Body of pancreas (tissue), 4 donors: ENCODE measurements around the gene NRXN2. TPM values are rescaled to one million over a fixed set of nuclear protein-coding genes. Genes with fewer than 3 reads are reported as not detected.

Experiments
- ATAC-seq: fragments of 150-250 bp; one replicate; pipeline ENCODE4 v1.9.1; 2016
- DNase-seq, 4 donors: peaks; one replicate each; pipeline ENCODE4 v3.0.0-alpha.2; 2019
- H3K27ac ChIP-seq, 4 donors: fragments of 200-600 bp; sonication (generic); 1 replicate in 3 of 4; 2 replicates in 1 of 4; pipeline versions ENCODE4 v1.5.1 to v1.6.1; 2016 to 2019; ENCODE audit warnings: mild to moderate bottlenecking in 1 of 4, mixed read lengths in 1 of 4, moderate library complexity in 1 of 4
- H3K27me3 ChIP-seq, 2 donors: fragments of 200-600 bp; sonication (generic); one replicate each; pipeline ENCODE4 v1.6.0; 2016; ENCODE audit warnings: mild to moderate bottlenecking in 1 of 2
- H3K36me3 ChIP-seq, 2 donors: fragments of 200-600 bp; sonication (generic); replicated peaks in 1 of 2; 2 replicates each; pipeline ENCODE4 v1.5.1; 2016; ENCODE audit warnings: low read depth in 2 of 2; ENCODE audit not compliant: insufficient read depth in 1 of 2
- H3K4me1 ChIP-seq: fragments of 200-600 bp; sonication (generic); one replicate; pipeline ENCODE4 v1.6.0; 2016
- H3K4me3 ChIP-seq, 2 donors: fragments of 200-600 bp; sonication (generic); 1 replicate in 1 of 2; 2 replicates in 1 of 2; pipeline ENCODE4 v1.5.1; 2016 to 2019
- H3K9me3 ChIP-seq, 3 donors: fragments of 200-600 bp; sonication (generic); 1 replicate in 2 of 3; 2 replicates in 1 of 3; pipeline ENCODE4 v1.5.1; 2016
- CTCF ChIP-seq, 7 experiments: fragments of 450-650 bp in 4 of 7; fragments of 200-600 bp in 3 of 7; sonication (generic) in 3 of 7; IDR thresholded peaks; one replicate each; pipeline ENCODE4 v1.5.1; 2016 to 2019; ENCODE audit warnings: antibody characterized with exemption in 7 of 7
- POLR2A ChIP-seq, 3 donors: fragments of 450-650 bp; IDR thresholded peaks; one replicate each; pipeline ENCODE4 v1.6.1; 2016; ENCODE audit warnings: antibody characterized with exemption in 3 of 3, mild to moderate bottlenecking in 2 of 3
- WGBS, 2 donors: methylation state at CpG; one replicate each; pipeline ENCODE4 v1.1.5; 2017; 5-methylcytosine and 5-hydroxymethylcytosine counted together
- intact Hi-C: fragments of 100-400 bp; cut with DNase I; formaldehyde crosslinking; loops from one replicate; pipeline ENCODE4 v1.15.1; 2023
- total RNA-seq, 2 donors: library from RNA; depleted of rRNA; stranded (reverse); fragments of >200 nt; gene quantifications; one replicate each; pipeline ENCODE4 v1.1.0, GENCODE V29; 2016

Gene NRXN2
- total RNA-seq, 2 donors from 2014 or later, result 1.3 to 4.9 TPM

DNA sequence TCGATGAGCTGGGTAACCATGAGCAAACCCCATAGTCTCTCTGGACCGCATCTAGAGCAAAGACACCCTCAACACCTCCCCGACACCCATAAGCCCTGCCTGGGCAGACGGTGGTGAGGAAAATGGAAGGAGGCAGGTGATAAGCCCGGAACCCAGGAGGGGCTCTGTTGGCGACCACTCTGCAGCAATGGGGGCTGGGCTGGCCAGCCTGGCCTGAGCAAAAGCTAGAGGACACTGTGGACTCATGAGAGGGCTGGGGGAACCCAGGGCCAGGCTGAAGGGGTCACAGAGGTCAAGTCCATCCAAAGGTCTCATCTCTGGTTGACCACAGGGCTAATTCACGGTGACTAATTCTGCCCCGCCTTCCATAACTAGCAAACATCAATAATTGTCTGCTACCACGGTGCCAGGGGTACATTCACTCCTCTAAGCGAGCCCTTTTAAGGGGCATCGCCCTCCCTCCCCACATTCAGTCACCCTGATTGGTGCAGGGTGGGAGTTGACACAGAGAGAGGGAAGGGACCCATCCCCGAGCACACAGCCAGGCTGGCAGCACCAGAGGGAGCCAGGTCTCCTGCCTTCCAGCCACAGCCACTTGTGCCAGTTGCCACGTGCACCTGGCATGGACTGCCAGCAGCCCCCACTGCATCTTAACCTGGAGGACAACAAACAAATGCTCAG, 32.8 kb upstream of the NRXN2 start:
- TF ChIP-seq POLR2A (IDR thresholded peaks at IDR 0.05), result no peak
- TF ChIP-seq CTCF (IDR thresholded peaks at IDR 0.05), result no peak
- DNase-seq (peak in 1 of 4 donors; percentile 2), ATAC-seq (no peak)
- H3K4me3 ChIP-seq, result no peak overlapping the region
- no peaks in the 10 kb centered on the region for H3K27me3 ChIP-seq
- no peaks in the 10 kb centered on the region for H3K9me3 ChIP-seq
- no peak overlapping the region for H3K27ac ChIP-seq
- no peaks in the 10 kb centered on the region for H3K36me3 ChIP-seq
- H3K4me1 ChIP-seq, result no peaks in the 10 kb centered on the region
- WGBS, 2 donors, result 83 to 84% methylated on average over 13 of the region's 13 CpGs
- intact Hi-C loops, result no loop called here

DNA sequence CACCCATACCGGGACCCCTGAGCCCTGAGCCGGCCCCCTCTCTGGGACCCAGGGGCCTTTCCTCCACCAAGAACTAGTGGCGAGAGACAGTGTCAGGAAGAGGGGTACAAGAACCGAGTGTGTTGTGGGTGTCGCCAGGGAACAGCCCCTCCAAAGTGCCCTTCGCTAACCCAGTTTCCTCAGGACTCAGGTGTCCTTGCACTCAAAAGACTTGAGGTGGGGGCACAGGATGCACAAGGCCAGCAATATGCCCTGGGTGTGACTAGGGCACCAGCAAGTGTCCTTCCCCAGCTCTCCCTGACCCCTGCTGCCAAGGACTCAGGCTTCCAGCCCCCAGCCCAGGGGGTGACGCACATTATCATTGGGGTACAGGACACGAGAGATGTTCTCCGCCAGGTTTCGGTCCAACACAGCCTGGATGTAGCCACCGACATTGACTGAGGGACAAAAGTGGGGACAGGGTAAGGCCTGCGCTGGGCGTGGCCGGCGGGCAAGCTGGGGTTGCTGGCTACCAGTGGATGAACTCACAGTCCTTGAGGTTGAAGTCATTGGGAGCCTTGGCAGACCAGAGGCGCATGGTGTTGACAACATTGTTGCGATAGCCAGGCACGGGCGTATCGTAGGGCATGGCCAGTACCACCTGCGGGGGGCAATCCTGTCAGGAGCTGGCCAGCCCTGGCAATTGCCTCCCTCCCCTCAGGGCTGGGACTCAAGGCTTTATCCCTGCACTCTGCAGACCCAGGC, 32.1 kb upstream of the NRXN2 start:
- intact Hi-C loops, result no loop called here
- no peaks in the 10 kb centered on the region for H3K36me3 ChIP-seq
- 83 to 87% methylated on average over 12 to 21 of the region's 21 CpGs for WGBS, 2 donors
- no peaks in the 10 kb centered on the region for H3K27me3 ChIP-seq
- no peaks in the 10 kb centered on the region for H3K9me3 ChIP-seq
- H3K4me1 ChIP-seq, result no peaks in the 10 kb centered on the region
- no peak overlapping the region for H3K27ac ChIP-seq
- DNase-seq (no peak), ATAC-seq (no peak)
- TF ChIP-seq POLR2A (IDR thresholded peaks at IDR 0.05) (no peak), CTCF (IDR thresholded peaks at IDR 0.05) (no peak)
- no peak overlapping the region for H3K4me3 ChIP-seq

DNA sequence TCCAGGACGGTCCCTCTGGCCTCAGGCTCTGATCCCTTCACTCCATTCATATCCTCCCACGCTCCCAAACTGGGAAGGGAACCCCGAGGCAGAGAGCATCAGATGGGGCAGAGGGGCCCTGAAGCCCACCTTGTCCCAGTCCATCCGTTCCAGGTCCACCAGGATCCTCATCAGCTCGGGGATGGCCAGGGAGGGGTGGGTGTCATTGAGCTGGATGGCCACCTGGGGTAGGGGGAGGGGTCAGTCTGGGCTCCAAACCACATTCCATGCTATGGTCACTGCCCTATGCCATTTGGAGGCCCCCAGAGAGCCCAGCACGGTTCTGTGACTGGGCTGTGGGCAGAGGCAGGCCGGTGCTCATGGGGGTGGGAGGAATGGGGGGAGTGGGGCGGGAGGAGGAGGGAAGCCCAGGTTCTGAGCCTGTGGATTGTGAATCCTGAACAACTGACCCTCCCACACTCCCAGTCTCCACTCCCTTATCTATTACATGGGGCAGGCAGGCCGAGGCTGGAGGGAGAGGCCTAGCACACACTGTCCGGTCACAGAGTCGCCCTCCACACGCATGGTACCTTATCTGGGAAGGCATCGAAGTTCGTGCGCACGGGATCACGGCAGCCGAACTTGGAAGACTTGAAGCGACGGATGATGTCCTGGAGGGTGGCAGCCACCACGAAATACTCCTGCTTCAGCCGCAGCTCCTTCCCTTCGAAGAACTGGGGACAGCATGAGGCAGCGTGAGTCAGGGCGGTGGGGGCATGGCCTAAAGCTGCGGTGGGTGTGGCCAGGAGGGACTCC, 31.3 kb upstream of the NRXN2 start:
- no peak overlapping the region for H3K27ac ChIP-seq
- H3K4me3 ChIP-seq, result no peak overlapping the region
- TF ChIP-seq CTCF (IDR thresholded peaks at IDR 0.05), result no peak
- no peak for TF ChIP-seq POLR2A (IDR thresholded peaks at IDR 0.05)
- 87 to 91% methylated on average over 13 to 25 of the region's 26 CpGs for WGBS, 2 donors
- intact Hi-C loops, result no loop called here
- no peaks in the 10 kb centered on the region for H3K27me3 ChIP-seq
- no peaks in the 10 kb centered on the region for H3K4me1 ChIP-seq
- peak in 1 of 4 donors; percentile 11 for DNase-seq
- no peaks in the 10 kb centered on the region for H3K36me3 ChIP-seq
- H3K9me3 ChIP-seq, result no peaks in the 10 kb centered on the region
- ATAC-seq, result no peak

DNA sequence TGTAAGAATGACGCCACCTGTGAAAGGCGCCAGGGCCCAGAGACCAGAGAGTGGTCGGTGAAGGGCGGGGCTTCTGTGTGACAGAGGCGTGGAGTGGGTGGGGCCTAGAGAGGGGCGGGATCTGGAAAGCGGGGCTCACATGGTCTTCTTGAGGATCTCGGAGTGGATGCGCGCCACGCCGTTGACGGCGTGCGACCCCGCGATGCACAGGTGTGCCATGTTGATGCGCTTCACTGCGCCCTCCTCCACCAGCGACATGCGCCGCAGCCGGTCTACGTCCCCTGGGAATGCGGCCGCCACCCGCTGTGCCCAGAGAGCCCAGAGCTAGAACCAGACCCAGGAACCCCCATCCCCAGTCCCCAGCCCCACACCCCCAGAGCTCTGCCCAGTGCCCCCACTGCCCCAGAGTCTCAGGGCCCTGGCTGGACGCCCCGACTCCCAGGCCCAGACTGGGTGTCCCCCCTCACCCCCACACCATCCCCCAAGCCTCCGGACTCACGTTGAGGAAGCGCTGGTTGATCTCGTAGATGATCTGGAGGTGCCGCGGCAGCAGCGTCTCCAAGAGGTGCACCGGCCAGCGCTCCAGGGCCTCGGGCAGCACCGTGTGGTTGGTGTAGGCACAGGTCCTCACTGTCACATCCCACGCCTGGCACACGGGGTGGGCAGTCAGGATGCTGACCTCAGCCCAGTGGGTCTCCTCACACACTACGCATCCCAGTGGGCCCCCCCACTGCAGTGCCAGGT, 30.6 kb upstream of the NRXN2 start:
- Histone ChIP-seq H3K4me1 (no peaks in the 10 kb centered on the region), H3K27ac (no peak overlapping the region), H3K9me3 (no peaks in the 10 kb centered on the region), H3K36me3 (no peaks in the 10 kb centered on the region), H3K27me3 (no peaks in the 10 kb centered on the region), H3K4me3 (no peak overlapping the region)
- WGBS, 2 donors, result 93 to 94% methylated on average over 29 to 32 of the region's 43 CpGs
- TF ChIP-seq POLR2A (IDR thresholded peaks at IDR 0.05), result no peak
- no peak for TF ChIP-seq CTCF (IDR thresholded peaks at IDR 0.05)
- ATAC-seq (no peak), DNase-seq (peak in 1 of 4 donors; percentile 10)
- intact Hi-C loops, result no loop called here
